ENCODE data around the gene ARR3.

The ARR3 gene

DNA sequence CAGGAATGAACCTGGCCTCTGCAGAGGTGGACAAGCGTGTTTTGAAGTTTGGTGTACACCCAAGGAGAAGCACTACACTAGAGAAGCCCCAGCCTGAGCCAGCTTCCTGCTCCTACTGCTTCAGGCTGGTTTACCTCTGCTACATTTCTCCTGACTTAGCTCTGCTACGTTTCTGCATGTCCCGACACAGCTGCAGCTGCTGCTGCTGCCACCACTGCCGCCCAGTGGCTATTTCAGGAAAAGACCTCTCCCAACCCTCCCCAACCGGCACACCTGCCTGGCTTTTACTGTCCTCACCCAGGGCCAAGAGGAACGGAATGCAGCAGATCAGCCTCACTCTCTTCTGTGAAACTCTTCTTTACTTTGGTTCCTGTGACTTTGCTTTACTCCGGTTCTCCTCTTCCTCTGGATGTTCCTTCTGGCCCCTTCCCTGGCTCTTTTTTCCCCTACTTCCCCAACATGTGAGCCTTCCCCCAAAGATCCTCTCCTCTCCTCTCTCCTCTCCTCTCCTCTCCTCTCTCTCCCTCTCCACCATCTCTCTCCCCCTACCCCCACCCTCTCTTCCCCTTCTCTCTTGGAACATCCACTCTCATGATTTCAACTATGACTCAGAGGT is 5.1 kb upstream of the ARR3 start:
- TF ChIP-seq EP300 (IDR thresholded peaks at IDR 0.05; ENCODE audit: borderline replicate concordance) = no peak
- TF ChIP-seq RAD21 (IDR thresholded peaks at IDR 0.05; ENCODE audit: low read depth) = peak; percentile 63

DNA sequence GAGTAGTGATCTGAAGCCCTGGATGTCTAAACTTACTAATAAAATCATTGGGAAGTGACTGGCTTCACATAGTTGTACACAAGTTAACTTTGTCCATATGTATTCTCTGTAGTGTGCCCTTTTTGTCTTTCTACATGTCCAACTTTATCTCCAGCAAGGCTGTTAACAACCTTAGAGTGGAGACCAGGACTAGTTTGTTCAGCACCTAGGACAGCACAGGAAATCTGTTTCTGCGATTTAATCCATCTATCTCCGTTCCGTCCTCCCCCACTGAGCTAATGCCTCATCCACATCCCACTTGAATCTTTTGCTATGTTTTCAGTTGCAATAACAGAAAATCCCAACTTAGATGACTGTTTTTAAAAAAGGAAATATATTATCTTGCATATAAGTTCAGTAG is 3.4 kb upstream of the ARR3 start:
- no peak for TF ChIP-seq EP300 (IDR thresholded peaks at IDR 0.05; ENCODE audit: borderline replicate concordance)
- TF ChIP-seq REST (IDR thresholded peaks at IDR 0.05; ENCODE audit: low read depth) = peak; percentile 82

GRCh38 chrX:70279081-70279480 is 10.9 kb downstream of the ARR3 start:
- no peak for TF ChIP-seq TEAD4 (IDR thresholded peaks at IDR 0.05)
- no peak for TF ChIP-seq FOXM1 (IDR thresholded peaks at IDR 0.05; ENCODE audit: borderline replicate concordance, low read depth)
- no peak for TF ChIP-seq ZBTB7A (IDR thresholded peaks at IDR 0.05; ENCODE audit: low read depth)
- no peak for TF ChIP-seq CEBPB (IDR thresholded peaks at IDR 0.05)
- TF ChIP-seq MAX (IDR thresholded peaks at IDR 0.05) = no peak
- no peak for TF ChIP-seq RAD21 (IDR thresholded peaks at IDR 0.05; ENCODE audit: low read depth)
- TF ChIP-seq CREB1 (IDR thresholded peaks at IDR 0.05; ENCODE audit: low read depth) = no peak
- no peak for TF ChIP-seq EP300 (IDR thresholded peaks at IDR 0.05; ENCODE audit: borderline replicate concordance)
- no peak for TF ChIP-seq YY1 (IDR thresholded peaks at IDR 0.05; ENCODE audit: low read depth)
- no peak for TF ChIP-seq EGR1 (IDR thresholded peaks at IDR 0.05)
- no peak for TF ChIP-seq USF1 (IDR thresholded peaks at IDR 0.05)
- no peak for TF ChIP-seq TAF1 (IDR thresholded peaks at IDR 0.05; ENCODE audit: low read depth)
- no peak for TF ChIP-seq TCF12 (IDR thresholded peaks at IDR 0.05; ENCODE audit: low read depth)

- TF ChIP-seq REST (IDR thresholded peaks at IDR 0.05; ENCODE audit: low read depth) (peak; percentile 61), RAD21 (IDR thresholded peaks at IDR 0.05; ENCODE audit: low read depth) (no peak), NFIC (IDR thresholded peaks at IDR 0.05) (no peak), TAF1 (IDR thresholded peaks at IDR 0.05; ENCODE audit: low read depth) (no peak), MAX (IDR thresholded peaks at IDR 0.05) (no peak), CEBPB (IDR thresholded peaks at IDR 0.05) (no peak), TCF12 (IDR thresholded peaks at IDR 0.05; ENCODE audit: low read depth) (no peak)
Measured at GRCh38 chrX:70280573-70280972, 12.4 kb downstream of the ARR3 start.

GRCh38 chrX:70281951-70282350 is 13.8 kb downstream of the ARR3 start, which contains the start of gene RAB41:
Gene RAB41 (plus strand): TSS chrX:70282172. CDS start chrX:70282218, 46 bp downstream.
- TF ChIP-seq CREB1 (IDR thresholded peaks at IDR 0.05; ENCODE audit: low read depth) (no peak), REST (IDR thresholded peaks at IDR 0.05; ENCODE audit: low read depth) (no peak), RAD21 (IDR thresholded peaks at IDR 0.05; ENCODE audit: low read depth) (no peak), NFIC (IDR thresholded peaks at IDR 0.05) (no peak), EGR1 (IDR thresholded peaks at IDR 0.05) (no peak), YY1 (IDR thresholded peaks at IDR 0.05; ENCODE audit: low read depth) (no peak), USF1 (IDR thresholded peaks at IDR 0.05) (no peak), MAX (IDR thresholded peaks at IDR 0.05) (no peak), FOXM1 (IDR thresholded peaks at IDR 0.05; ENCODE audit: borderline replicate concordance, low read depth) (no peak), TEAD4 (IDR thresholded peaks at IDR 0.05) (no peak), TCF12 (IDR thresholded peaks at IDR 0.05; ENCODE audit: low read depth) (no peak), TAF1 (IDR thresholded peaks at IDR 0.05; ENCODE audit: low read depth) (no peak)

All from Ishikawa (cell line).